HG03064 (cell line): ENCODE data around the gene C1GALT1.
"Not testable (repeated sequence)": the region's sequence is repeated elsewhere in the genome, so short reads cannot be mapped to it uniquely, and the experiment has no call there.

ENCODE experiments used
- ATAC-seq: cut with Tn5 transposase; IDR thresholded peaks from one replicate; pipeline ENCODE4 v1.9.1; 2021; ENCODE audit warnings: low read depth; ENCODE audit not compliant: unreplicated experiment

C1GALT1 gene

GRCh38 chr7:7166318-7166717 is 16.0 kb upstream of the C1GALT1 start:
- no peak for ATAC-seq

GRCh38 chr7:7169296-7169695 is 13.0 kb upstream of the C1GALT1 start:
- no peak for ATAC-seq

GRCh38 chr7:7173956-7174632 is 8.2 kb upstream of the C1GALT1 start:
- no peak for ATAC-seq

GRCh38 chr7:7175075-7175695 is 7.2 kb upstream of the C1GALT1 start:
- ATAC-seq = no peak

GRCh38 chr7:7176406-7177043 is 5.8 kb upstream of the C1GALT1 start:
- ATAC-seq = no peak

GRCh38 chr7:7177044-7177517 is 5.3 kb upstream of the C1GALT1 start:
- ATAC-seq = no peak

- no peak for ATAC-seq
Observed at GRCh38 chr7:7178081-7178480, 4.3 kb upstream of the C1GALT1 start.

- no peak for ATAC-seq
Observed at GRCh38 chr7:7178906-7179305, 3.4 kb upstream of the C1GALT1 start.

GRCh38 chr7:7180725-7181449 is 1.5 kb upstream of the C1GALT1 start:
- ATAC-seq = no peak

GRCh38 chr7:7181519-7182155 is 707 bp upstream of the C1GALT1 start:
- peak; percentile 35 for ATAC-seq

- ATAC-seq = peak; percentile 34
Observed at GRCh38 chr7:7183061-7183837, 905 bp downstream of the C1GALT1 start.

GRCh38 chr7:7183838-7184463 is 1.6 kb downstream of the C1GALT1 start:
- ATAC-seq = no peak

- no peak for ATAC-seq
Observed at GRCh38 chr7:7185371-7185989, 3.1 kb downstream of the C1GALT1 start.

GRCh38 chr7:7188091-7188490 is 5.7 kb downstream of the C1GALT1 start:
- no peak for ATAC-seq

GRCh38 chr7:7188742-7189141 is 6.4 kb downstream of the C1GALT1 start:
- ATAC-seq = no peak

GRCh38 chr7:7190142-7190541 is 7.8 kb downstream of the C1GALT1 start:
- no peak for ATAC-seq

- ATAC-seq = no peak
Observed at GRCh38 chr7:7191137-7191536, 8.8 kb downstream of the C1GALT1 start.

- not testable (repeated sequence) for ATAC-seq
Observed at GRCh38 chr7:7192798-7193788, 10.7 kb downstream of the C1GALT1 start.
